Naive B cell (primary cell): Measurements from ENCODE around the gene DENND2C. TPM values are rescaled to one million over a fixed set of nuclear protein-coding genes. Genes with fewer than 3 reads are reported as not detected.

Source experiments
- ATAC-seq, 2 donors: fragments of 150-1000 bp; cut with Tn5 transposase; 2 replicates each; pipeline ENCODE4 v1.10.0; 2021; ENCODE audit warnings: low read depth in 2 of 2, mild to moderate bottlenecking in 2 of 2, moderate library complexity in 2 of 2
- DNase-seq: peaks from one replicate; pipeline ENCODE4 v3.0.0; 2022
- H3K27ac Mint-ChIP-seq, 6 donors: one replicate each; pipeline ENCODE4 v1.8.0; 2020 to 2022; ENCODE audit warnings: mild to moderate bottlenecking in 6 of 6, mixed read lengths in 6 of 6, moderate library complexity in 5 of 6, inconsistent platforms in 2 of 6
- H3K27me3 Mint-ChIP-seq, 3 donors: one replicate each; pipeline ENCODE4 v1.8.0; 2021 to 2022; ENCODE audit warnings: mixed read lengths in 3 of 3, mild to moderate bottlenecking in 1 of 3
- H3K36me3 Mint-ChIP-seq, 2 donors: one replicate each; pipeline ENCODE4 v1.8.0; 2020 to 2022; ENCODE audit warnings: mixed read lengths in 2 of 2, inconsistent platforms in 1 of 2, mild to moderate bottlenecking in 1 of 2
- H3K4me1 Mint-ChIP-seq, 3 donors: one replicate each; pipeline ENCODE4 v1.8.0; 2020 to 2022; ENCODE audit warnings: mixed read lengths in 3 of 3, inconsistent platforms in 1 of 3, mild to moderate bottlenecking in 1 of 3, moderate library complexity in 1 of 3
- H3K4me3 Mint-ChIP-seq, 8 donors: one replicate each; pipeline ENCODE4 v1.8.0; 2020 to 2022; ENCODE audit warnings: mild to moderate bottlenecking in 8 of 8, mixed read lengths in 8 of 8, moderate library complexity in 8 of 8, inconsistent platforms in 2 of 8
- H3K9me3 Mint-ChIP-seq, 7 donors: one replicate each; pipeline ENCODE4 v1.8.0; 2020 to 2022; ENCODE audit warnings: mixed read lengths in 7 of 7, mild to moderate bottlenecking in 5 of 7, inconsistent platforms in 2 of 7, moderate library complexity in 1 of 7
- polyA plus RNA-seq, 6 donors: library from polyadenylated mRNA; unstranded; fragments of 300-500 nt; fragmentation: Illumina TruSeq; gene quantifications; one replicate each; pipeline ENCODE4 v1.2.3, GENCODE V29; 2021; ENCODE audit warnings: low read depth in 6 of 6

The DENND2C gene
- polyA plus RNA-seq, 6 donors from 2014 or later, result 0.13 to 1.8 (median 0.57) TPM; not detected in 1

DNA sequence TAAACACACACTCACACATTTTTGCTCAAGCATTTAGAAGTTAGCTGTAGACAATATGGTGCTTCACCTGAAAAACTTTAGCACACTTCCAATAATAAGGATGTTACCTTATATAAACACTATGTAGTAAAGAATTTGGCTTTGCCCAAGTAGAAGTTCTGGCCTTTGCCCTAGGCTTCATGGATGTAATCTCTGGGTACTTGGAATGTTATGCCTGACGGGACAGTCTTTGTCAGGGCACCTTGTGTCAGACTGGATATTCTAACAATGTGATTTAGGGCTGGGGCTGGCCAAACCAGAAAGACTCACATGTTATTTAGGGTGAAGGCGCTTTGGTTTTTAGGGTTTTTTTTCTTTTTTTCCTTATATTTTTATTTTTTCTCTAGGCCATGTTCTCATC, 124.1 kb downstream of the DENND2C start:
- H3K9me3 Mint-ChIP-seq, result no peaks in the 10 kb centered on the region
- H3K27me3 Mint-ChIP-seq, result peaks cover 0 to 19% (median 3%) of the 10 kb centered on the region in 3 donors

DNA sequence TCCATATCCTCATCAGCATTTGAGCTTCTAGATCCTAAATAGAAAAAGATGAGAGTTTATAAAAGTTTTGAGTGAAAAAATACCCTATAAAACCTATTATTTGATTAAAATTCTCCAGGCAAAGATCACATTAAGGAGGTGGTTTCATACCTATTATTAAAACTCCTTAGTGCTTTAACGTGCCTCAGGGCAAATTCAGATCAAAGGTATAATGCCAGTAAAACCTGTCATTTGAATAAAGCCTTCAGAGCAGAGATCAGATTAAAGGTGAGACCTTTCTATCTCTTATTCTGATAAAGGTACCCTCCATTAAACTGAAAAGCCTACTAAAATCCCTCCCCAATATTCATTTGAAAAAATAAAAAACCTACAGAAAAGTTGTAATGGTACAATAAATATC, 124.5 kb downstream of the DENND2C start:
- Mint-ChIP-seq H3K27me3 (peaks cover 0 to 17% (median 3%) of the 10 kb centered on the region in 3 donors), H3K36me3 (no peaks in the 10 kb centered on the region), H3K27ac (no peak overlapping the region), H3K4me1 (no peaks in the 10 kb centered on the region), H3K9me3 (no peaks in the 10 kb centered on the region), H3K4me3 (no peak overlapping the region)
- ATAC-seq, result no peak
- DNase-seq, result no peak

More for the DNA sequence above, 124.1 kb downstream of the DENND2C start:
- Mint-ChIP-seq H3K36me3 (no peaks in the 10 kb centered on the region), H3K4me1 (no peaks in the 10 kb centered on the region), H3K27ac (no peak overlapping the region), H3K4me3 (no peak overlapping the region)
- ATAC-seq (no peak), DNase-seq (no peak)

DNA sequence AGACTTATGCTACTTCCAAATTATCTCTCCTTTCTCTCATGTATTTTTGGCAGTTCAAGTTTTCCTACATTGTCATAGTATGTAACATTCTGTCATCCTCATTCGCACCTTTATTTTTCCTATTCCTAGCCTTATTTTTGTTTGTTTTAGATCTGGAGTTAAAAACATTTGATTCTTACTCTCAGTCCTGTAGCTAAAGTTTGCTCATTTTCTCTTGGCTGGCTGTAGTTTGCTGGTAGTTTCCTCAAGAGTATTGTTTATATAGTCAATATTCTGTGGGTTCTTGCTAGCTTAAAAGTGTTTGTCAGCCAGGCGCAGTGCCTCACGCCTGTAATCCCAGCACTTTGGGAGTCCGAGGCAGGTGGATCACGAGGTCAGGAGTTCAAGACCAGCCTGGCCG, 129.0 kb downstream of the DENND2C start:
- Mint-ChIP-seq H3K4me1 (no peaks in the 10 kb centered on the region), H3K27ac (no peak overlapping the region), H3K36me3 (no peaks in the 10 kb centered on the region), H3K4me3 (no peak overlapping the region), H3K9me3 (no peaks in the 10 kb centered on the region), H3K27me3 (peaks cover 0 to 12% (median 3%) of the 10 kb centered on the region in 3 donors)
- no peak for ATAC-seq
- DNase-seq, result no peak

DNA sequence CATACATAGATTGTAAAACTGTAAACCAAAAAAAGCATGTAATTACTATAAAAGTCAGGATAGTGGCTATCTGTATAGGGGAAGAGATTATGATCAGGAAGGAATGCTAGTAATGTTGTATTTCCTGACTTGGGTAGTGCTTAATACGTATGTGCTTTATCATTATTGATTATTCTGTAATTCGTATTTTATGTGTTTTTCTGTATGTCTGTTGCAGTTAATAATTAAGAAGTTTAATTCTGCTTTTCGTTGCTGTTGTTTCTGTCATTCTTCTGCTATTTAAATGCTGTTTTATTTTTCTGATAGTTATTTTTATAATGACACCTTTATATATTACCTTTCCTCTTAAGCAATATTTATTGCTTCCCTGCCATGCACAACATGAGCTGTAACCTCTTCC, 129.6 kb downstream of the DENND2C start:
- DNase-seq (no peak), ATAC-seq (no peak)
- no peak overlapping the region for H3K4me3 Mint-ChIP-seq
- H3K9me3 Mint-ChIP-seq, result no peaks in the 10 kb centered on the region
- H3K36me3 Mint-ChIP-seq, result no peaks in the 10 kb centered on the region
- H3K4me1 Mint-ChIP-seq, result no peaks in the 10 kb centered on the region
- peaks cover 0 to 12% (median 0%) of the 10 kb centered on the region in 3 donors for H3K27me3 Mint-ChIP-seq
- H3K27ac Mint-ChIP-seq, result no peak overlapping the region

DNA sequence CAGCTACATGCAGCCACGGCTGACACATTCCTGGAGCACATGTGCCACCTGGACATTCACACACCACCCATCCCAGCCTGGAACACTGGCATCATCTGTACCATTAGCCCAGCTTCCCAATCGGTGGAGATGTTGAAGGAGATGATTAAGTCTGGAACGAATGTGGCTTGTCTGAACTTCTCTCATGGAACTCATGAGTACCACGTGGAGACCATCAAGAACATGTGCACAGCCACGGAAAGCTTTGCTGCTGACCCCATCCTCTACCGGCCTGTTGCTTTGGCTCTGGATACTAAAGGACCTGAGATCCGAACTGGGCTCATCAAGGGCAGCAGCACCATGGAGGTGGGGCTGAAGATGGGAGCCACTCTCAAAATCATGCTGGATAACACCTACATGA, 133.8 kb downstream of the DENND2C start:
- no peaks in the 10 kb centered on the region for H3K9me3 Mint-ChIP-seq
- H3K4me1 Mint-ChIP-seq, result no peaks in the 10 kb centered on the region
- no peak overlapping the region for H3K27ac Mint-ChIP-seq
- no peak overlapping the region for H3K4me3 Mint-ChIP-seq
- no peak for DNase-seq
- H3K27me3 Mint-ChIP-seq, result peaks cover 0 to 6% (median 0%) of the 10 kb centered on the region in 3 donors
- no peaks in the 10 kb centered on the region for H3K36me3 Mint-ChIP-seq
- ATAC-seq, result no peak

DNA sequence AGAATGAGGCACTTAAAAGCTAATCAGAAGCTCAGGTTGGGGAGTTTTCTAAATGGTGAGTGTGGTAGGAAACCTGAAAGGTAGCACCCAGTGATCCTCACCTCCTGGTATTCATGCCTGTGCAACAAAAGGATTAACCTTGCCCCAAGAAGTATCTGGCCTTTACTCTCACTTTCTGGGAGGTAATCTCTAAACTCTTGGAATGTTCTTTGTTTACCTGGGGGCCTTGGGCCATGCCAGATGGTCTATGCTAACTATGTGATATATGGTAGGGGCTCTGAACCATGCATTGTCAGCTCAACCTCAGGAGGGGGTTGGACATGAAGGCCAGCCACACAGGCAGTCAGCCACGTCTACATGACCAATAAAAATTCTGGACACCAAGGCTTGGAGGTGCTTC, 134.4 kb downstream of the DENND2C start:
- no peaks in the 10 kb centered on the region for H3K4me1 Mint-ChIP-seq
- peaks cover 0 to 6% (median 0%) of the 10 kb centered on the region in 3 donors for H3K27me3 Mint-ChIP-seq
- H3K27ac Mint-ChIP-seq, result no peak overlapping the region
- H3K9me3 Mint-ChIP-seq, result no peaks in the 10 kb centered on the region
- no peak for ATAC-seq
- H3K36me3 Mint-ChIP-seq, result no peaks in the 10 kb centered on the region
- DNase-seq, result no peak
- no peak overlapping the region for H3K4me3 Mint-ChIP-seq

Other genes with a start within 250 kb of the DENND2C start
- gene TRIM33, start 158.8 kb downstream of the DENND2C start, polyA plus RNA-seq, result 10 to 100 TPM; 35.8 to 52.9 (median 46.6) TPM
- gene BCAS2, start 88.4 kb downstream of the DENND2C start, polyA plus RNA-seq, result 100 to 1,000 TPM in 4 of 6 donors, 10 to 100 TPM in 2; 97.3 to 160 (median 115) TPM
- gene AMPD1, start 25.5 kb upstream of the DENND2C start, polyA plus RNA-seq, result not detected
- gene NRAS, start 46.7 kb upstream of the DENND2C start, polyA plus RNA-seq, result 10 to 100 TPM; 36.5 to 53.8 (median 46.8) TPM
- 100 to 1,000 TPM; 313 to 339 (median 320) TPM for gene CSDE1, start 87.9 kb upstream of the DENND2C start, polyA plus RNA-seq
- gene SIKE1, start 110.6 kb upstream of the DENND2C start, polyA plus RNA-seq, result 10 to 100 TPM; 29.1 to 44.2 (median 36.3) TPM
- not detected for gene SYCP1, start 184.8 kb upstream of the DENND2C start, polyA plus RNA-seq